Lower leg skin (tissue), 4 donors: Measurements from ENCODE around the gene HYAL2. TPM values are rescaled to one million over a fixed set of nuclear protein-coding genes. Genes with fewer than 3 reads are reported as not detected.

Experiments
- DNase-seq, 2 donors: peaks; one replicate each; pipeline ENCODE4 v3.0.0-alpha.2; 2019; ENCODE audit warnings: low spot score in 2 of 2
- H3K4me3 ChIP-seq: fragments of 200-600 bp; sonication (generic); 2 replicates; pipeline ENCODE4 v1.5.1; 2017; ENCODE audit warnings: mild to moderate bottlenecking, low read depth; ENCODE audit not compliant: poor library complexity, severe bottlenecking
- POLR2A ChIP-seq, 2 donors: fragments of 450-650 bp; IDR thresholded peaks; one replicate each; pipeline ENCODE4 v1.6.1; 2016 to 2017; ENCODE audit warnings: antibody characterized with exemption in 2 of 2, mild to moderate bottlenecking in 1 of 2, moderate library complexity in 1 of 2
- WGBS, 2 donors: methylation state at CpG; one replicate each; pipeline ENCODE4 v1.1.5; 2018; 5-methylcytosine and 5-hydroxymethylcytosine counted together
- intact Hi-C: fragments of 100-400 bp; cut with DNase I; formaldehyde crosslinking; loops from one replicate; pipeline ENCODE4 v1.15.0; 2023; ENCODE audit warnings: low total_unique reads
- total RNA-seq, 4 donors: library from RNA; depleted of rRNA; stranded (reverse); fragments of >200 nt; gene quantifications; one replicate each; pipeline ENCODE4 v1.1.0, GENCODE V29; 2016
- TF ChIP-seq, protein P1 (sequence below), 3 donors: fragments of 450-650 bp; IDR thresholded peaks; one replicate each; pipeline ENCODE4 v1.5.1; 2016; ENCODE audit warnings: antibody characterized with exemption in 3 of 3, mild to moderate bottlenecking in 3 of 3, moderate library complexity in 2 of 3

Gene HYAL2
- total RNA-seq, 4 donors from 2014 or later, result 44.1 to 95.7 (median 72.9) TPM

DNA sequence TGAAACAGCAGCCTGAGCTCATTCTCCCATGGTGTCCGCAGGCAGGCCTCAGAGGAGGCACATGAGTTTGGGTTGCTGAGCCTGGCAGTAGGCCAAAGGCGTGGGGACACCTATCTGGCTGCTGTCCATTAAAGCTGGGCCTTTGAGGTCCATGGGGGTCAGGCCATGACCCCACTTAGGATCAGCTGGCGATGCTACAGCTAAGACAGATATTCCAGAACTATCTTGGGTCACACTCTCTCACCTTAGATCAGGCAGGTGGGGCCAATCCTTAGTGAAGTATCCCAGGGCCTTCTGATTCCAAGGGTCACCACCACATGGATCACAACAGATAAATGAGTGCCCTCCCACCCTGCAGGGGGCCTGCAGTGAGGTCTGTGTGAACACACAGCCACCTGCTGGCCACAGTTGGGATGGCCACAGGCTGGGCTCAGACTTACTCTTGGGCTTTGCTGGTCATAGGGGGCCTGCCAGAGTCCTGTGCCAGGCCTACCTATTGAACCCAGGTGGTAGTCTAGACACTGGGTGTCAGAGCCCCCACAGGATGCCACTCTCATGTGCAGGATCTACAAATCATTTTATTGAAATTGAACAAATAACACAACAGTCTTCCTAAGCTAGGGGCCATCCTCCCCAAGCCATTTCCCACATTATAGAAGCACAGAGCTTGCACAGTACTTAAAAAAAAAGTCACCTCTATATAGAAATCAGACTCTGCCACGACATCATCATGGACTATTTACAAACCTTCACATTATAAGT is 2.0 kb upstream of the HYAL2 start:
- TF ChIP-seq, protein P1, sequence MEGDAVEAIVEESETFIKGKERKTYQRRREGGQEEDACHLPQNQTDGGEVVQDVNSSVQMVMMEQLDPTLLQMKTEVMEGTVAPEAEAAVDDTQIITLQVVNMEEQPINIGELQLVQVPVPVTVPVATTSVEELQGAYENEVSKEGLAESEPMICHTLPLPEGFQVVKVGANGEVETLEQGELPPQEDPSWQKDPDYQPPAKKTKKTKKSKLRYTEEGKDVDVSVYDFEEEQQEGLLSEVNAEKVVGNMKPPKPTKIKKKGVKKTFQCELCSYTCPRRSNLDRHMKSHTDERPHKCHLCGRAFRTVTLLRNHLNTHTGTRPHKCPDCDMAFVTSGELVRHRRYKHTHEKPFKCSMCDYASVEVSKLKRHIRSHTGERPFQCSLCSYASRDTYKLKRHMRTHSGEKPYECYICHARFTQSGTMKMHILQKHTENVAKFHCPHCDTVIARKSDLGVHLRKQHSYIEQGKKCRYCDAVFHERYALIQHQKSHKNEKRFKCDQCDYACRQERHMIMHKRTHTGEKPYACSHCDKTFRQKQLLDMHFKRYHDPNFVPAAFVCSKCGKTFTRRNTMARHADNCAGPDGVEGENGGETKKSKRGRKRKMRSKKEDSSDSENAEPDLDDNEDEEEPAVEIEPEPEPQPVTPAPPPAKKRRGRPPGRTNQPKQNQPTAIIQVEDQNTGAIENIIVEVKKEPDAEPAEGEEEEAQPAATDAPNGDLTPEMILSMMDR (IDR thresholded peaks at IDR 0.05), result peak in 1 of 3 donors; percentile 59
- no peak for TF ChIP-seq POLR2A (IDR thresholded peaks at IDR 0.05)
- 44 to 50% methylated on average over 4 of the region's 4 CpGs for WGBS, 2 donors
- H3K4me3 ChIP-seq, result no peak overlapping the region
- intact Hi-C loops, result no loop called here
- DNase-seq, result peak in 1 of 2 donors; percentile 60

DNA sequence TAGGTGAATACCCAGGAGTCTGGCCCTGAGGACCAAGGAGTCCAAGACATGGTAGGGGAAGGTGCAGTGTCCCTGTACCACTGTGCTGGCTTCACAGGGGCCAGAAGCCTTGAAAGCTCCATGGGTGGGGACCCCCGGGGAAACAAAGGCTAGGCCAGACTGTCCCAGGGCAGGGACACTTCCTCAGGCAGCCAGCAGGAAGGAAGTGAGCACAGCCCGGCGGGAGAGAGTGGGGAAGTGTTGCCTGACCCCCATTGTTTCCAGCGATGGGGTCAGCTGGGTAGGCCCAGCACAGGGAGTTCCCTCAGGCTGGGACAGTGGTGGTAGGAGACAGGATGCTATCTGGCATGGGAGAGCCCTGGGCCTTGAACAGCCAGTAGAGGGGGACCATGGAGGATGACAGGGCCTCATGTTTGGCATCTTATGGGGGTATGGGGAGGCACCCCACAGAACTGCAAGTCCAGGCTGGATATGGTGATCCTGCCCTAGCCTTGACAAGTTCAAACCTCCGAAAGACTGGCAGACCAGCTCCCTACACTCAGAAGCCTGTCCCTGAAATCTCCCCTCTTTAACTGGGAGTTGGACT is 1.2 kb upstream of the HYAL2 start:
- peak in 1 of 2 donors; percentile 36 for DNase-seq
- intact Hi-C loops, result no loop called here
- TF ChIP-seq POLR2A (IDR thresholded peaks at IDR 0.05), result no peak
- TF ChIP-seq, protein P1 (IDR thresholded peaks at IDR 0.05), result no peak
- WGBS, 2 donors, result 44 to 81% methylated on average over 4 of the region's 5 CpGs
- no peak overlapping the region for H3K4me3 ChIP-seq

DNA sequence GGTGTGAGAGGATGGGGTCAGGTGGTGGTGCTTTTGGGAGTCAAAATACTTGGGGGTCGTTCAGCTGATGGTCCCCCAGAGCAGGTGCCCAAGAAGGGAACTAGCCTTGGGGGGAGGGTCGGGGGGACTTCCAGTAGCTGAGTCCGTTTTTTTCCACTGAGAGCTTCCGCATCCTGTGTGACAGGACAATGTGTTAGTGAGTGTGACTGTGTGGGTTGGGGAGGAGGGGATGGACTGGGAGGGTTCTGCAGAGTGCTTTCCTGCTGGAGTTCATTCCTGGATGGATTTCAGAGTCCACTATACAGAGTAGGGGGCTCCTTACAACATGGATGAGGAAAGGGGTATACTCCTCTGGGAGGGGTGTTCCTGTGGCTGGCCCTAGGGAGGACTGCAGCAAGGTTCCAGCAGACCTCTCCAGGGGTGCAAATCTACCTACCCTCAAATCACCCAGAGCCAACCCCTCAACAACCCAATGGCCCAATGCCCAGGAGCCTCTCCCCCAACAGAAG is 601 bp upstream of the HYAL2 start:
- WGBS, 2 donors, result 50 to 68% methylated on average over 4 of the region's 4 CpGs
- intact Hi-C loops, result no loop called here
- peak in 1 of 2 donors; percentile 18 for DNase-seq
- H3K4me3 ChIP-seq, result no peak overlapping the region
- TF ChIP-seq, protein P1 (IDR thresholded peaks at IDR 0.05), result no peak
- no peak for TF ChIP-seq POLR2A (IDR thresholded peaks at IDR 0.05)

DNA sequence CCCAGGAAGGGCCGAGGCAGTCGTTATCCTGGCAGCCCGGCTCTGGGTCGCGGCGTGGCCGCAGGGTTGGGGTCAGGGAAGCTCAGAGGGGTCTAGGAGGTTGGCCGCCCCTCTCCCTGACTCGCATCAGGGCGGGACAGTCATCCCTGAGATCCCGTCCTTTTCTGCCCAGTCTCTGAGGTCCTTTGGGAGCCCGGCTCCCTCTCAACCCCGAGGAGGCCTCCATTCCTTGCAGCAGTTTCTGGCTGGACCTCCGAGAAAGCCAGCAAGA is 495 bp downstream of the HYAL2 start:
- intact Hi-C loops, result no loop called here
- TF ChIP-seq, protein P1 (IDR thresholded peaks at IDR 0.05), result no peak
- no peak for TF ChIP-seq POLR2A (IDR thresholded peaks at IDR 0.05)
- DNase-seq, result peak in 1 of 2 donors; percentile 32
- WGBS, 2 donors, result 12 to 19% methylated on average over 6 to 12 of the region's 14 CpGs
- peak overlapping the region; percentile 42 for H3K4me3 ChIP-seq

DNA sequence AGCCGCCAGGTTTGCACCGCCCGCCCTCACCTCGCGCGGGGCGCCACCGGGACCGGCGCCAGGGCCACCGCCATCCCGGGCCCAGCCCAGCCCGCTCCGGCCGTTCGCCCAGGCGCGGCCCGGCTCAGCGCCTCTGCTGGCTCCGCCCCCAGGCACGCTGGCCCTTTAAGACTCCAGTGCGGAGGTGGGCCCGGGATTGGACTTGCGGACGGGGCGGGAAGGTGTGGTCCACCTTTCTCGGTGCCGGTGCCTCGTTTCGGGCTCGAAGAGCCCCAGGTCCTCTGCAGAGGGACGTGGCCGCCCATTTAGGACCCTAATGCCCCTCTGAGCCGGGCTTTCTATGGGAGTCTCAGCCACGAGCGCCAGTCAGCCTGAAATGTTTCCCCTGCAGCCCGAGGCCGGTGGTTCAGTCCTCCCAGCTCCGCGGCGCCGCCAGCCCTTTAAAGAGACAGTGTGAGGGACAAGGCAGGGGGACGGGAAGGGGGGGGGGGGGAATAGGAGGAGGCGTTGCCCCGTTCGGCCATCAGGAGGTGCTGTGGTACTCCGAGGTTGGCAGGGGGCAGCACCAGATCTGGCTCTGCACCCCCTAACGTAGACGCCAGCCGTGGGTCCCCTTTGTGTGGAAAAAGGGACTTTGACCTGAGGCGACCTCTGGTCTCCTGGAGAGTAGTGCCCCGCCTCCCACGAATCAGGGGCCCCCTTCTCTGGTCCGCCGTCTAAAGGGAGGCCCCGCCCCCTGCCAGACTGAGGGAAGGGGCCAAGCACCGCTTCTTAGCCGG is 1.0 kb downstream of the HYAL2 start:
- intact Hi-C loops, result no loop called here
- TF ChIP-seq, protein P1 (IDR thresholded peaks at IDR 0.05), result no peak
- TF ChIP-seq POLR2A (IDR thresholded peaks at IDR 0.05), result no peak
- 2 to 5% methylated on average over 40 to 46 of the region's 59 CpGs for WGBS, 2 donors
- DNase-seq, result peak; percentile 84 to 97
- peak overlapping the region; percentile 42 for H3K4me3 ChIP-seq
